Activated CD8-positive, alpha-beta memory T cell treated with anti-CD3 and anti-CD28 coated beads for 4 hours (primary cell): ENCODE results near the gene DYNLT4.
A peak's percentile ranks its signal among the peaks of the same experiment; 100 is the strongest.
"Not testable (repeated sequence)": the region's sequence is repeated elsewhere in the genome, so short reads cannot be mapped to it uniquely, and the experiment has no call there.

ENCODE experiments used
- DNase-seq, 2 donors: peaks; one replicate each; pipeline ENCODE4 v3.0.0-alpha.2; 2020; ENCODE audit warnings: low read depth in 2 of 2

DYNLT4 gene, protein sequence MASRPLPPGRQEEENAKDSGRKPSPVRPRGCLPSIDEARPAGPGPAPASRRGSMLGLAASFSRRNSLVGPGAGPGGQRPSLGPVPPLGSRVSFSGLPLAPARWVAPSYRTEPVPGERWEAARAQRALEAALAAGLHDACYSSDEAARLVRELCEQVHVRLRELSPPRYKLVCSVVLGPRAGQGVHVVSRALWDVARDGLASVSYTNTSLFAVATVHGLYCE

DNA sequence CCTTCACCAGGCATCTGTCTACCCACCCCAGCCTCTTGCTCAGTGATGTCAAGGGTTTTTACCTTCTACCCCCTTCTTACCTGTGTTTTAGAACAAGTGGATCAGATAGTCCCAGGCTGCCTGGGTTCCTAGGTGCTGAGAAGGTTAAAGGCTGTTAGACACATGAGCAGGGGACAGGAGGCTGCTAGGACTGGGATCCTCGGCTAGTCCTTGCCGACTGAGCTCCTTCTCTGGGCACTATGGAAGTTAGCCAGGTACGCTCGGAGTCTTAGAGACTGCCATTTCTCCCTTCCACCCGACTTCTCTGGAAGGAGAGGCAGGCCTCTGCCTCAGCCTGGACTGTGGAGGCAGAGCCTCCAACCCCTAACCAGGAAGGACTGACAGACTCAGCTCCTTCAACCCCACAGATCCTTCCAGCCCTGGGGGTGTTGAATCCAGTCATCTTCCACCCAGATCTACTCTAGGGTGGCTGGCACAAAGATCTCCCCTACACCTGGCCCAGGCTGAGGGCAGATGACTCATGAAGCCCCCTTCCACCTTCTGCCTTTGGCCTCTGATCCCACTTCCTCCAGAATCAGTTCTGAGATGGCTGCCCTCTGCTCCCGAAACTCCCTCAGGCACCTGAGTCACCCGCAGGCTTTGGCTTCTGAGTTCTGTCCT, at the start of gene DYNLT4:
DYNLT4 (minus strand) TSS at position 648 of the 660 bp plus-strand sequence. CDS start 683 bp downstream, outside the sequence.
- no peak for DNase-seq

DNA sequence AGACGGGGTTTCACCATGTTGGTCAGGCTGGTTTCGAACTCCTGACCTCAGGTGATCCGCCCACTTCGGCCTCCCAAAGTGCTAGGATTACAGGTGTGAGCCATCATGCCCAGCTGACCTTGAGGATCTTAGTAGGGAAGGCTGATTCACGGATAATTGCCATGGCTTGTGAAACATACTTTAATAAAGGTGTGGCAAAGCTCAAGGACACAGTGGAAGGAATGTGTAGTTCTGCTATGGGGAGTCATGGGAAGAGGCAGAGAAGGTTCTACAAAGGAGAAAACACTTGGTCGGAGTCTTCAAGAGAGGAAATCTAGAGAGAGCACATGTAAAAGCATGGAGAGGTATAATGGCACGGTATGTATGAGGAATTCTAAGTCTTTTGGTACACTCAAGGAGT, 48.6 kb upstream of the DYNLT4 start:
- DNase-seq: no peak

DNA sequence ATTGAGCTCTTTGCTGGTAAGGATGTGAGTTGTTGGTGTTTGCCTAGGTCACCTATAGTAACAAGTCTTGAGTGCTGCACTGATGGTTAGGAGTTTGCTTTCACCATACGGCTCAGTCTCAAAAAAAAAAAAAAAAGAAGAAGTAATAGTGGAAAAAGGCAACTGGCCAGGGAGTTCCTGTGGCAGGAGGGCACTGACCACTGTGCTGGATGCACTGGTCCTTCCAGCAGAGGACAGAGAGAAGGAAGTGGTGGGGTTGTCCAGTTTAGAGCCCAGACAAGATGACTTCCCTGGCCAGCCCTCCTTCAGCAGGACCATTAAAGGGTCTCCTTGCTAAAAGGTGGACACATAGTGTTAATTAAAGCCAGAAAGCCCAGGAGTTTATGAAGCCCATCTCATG, 47.8 kb upstream of the DYNLT4 start:
- DNase-seq: no peak

DNA sequence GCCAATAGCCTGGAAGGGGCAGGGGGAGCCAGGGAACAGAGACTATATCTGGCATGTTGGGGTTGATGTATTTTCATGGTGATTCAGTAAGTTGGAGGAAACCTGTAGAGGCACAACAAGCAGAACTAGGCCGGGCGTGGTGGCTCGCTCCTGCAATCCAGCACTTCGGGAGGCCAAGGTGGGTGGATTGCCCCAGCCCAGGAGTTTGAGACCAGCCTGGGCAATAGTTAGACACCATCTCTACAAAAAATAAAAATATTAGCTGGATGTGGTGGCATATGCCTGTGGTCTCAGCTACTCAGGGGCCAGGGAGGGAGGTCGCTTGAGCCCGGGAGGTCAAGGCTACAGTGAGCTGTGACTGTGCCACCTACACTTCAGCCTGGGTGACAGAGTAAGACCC, 46.0 kb upstream of the DYNLT4 start:
- no peak for DNase-seq

DNA sequence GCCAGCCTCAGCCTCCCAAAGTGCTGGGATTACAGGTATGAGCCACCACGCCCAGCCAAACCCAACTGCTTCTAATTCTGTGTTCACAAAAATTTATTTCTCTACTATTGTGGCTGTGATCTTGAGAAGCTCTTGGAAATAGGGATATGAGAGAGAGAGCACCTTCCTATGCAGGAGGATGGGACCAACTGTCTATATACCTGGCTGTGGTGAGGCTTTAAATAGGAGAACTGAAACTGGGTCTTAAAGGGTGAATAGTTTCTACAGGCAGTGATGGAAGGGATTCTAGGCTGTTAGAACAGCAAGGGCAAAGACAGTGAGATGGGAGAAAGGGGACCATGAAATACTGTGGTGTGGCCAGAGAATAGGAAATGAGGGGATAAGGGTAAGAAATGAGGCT, 44.2 kb upstream of the DYNLT4 start:
- DNase-seq: no peak

DNA sequence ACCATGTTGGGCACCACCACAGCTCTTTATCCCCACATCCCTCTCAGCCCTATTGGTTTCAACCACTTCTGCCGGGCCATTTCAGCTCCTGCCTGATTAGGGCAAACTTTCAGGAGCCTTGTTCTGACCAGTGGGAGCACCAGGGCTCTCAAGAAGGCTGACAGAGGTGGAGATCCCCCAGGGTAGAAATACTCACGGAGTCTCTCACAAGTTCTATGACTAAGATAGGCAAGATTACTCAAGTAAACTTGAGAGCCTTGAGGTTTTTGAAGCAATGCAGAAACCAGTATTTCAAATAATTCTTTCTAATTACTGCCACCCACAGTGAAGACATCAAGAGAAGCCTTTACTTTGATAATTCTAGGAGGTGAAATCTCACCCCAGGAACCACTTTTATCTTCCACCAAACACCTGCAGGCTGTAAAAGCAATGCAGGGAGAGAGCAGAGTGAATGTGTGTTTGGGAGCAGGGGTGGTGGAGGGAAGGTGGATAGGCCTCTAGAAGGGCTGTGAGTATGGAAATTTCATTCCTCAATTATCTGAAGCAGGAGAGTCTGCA, 42.5 kb upstream of the DYNLT4 start:
- no peak for DNase-seq

DNA sequence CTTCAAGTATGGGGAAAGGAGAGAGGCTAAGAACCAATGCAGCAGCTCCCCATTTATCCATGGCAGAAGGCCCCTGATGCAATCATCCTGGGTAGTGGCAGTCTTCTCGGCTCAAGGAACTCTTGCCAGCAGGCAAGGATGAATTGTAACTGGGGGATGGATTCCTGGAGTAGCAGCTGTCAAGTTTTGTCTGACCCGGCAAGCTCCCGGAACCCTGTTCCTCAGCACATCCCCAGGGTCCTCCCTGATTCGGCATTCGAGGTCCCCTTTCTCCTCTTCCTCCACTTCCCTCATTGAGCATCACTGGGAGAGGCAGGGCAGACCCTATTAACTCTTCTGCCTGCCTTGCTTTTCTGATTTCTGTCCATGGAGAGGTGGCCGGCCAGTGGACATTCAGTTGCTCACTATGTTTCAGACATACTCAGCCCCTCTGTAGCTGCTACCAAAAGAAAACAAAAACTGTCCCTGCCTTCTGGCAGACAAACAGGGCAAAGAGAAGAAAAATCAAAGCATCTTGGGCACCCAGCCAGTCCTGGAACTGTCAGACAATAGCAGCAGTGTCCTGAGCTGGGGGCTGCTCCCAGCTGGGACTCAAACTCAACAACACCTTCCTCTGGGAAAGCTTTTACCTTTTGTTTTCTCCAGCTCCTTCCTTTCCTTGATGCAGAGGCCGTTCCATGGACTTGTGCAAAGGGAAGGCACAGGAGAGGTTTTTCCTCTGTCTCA, 41.5 kb upstream of the DYNLT4 start:
- no peak for DNase-seq

DNA sequence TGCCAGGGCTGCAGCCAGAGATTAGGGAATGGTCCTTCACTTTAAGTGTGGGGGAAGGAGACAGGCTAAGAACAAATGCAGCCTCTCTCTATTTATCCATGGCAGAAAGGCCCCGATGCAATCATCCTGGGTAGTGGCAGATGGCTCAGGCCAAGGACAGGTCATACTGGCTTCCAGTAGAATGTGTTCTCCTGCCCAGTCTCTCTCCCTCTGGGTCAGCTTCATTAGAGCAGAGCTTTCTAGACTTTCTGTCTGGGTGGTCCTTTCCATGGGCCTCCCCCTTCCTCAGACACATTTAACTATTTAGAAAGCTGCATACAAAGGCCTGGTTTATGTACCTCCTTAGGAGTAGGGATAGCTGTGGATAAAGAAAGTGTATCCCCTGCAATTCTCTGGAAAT, 40.7 kb upstream of the DYNLT4 start:
- no peak for DNase-seq

DNA sequence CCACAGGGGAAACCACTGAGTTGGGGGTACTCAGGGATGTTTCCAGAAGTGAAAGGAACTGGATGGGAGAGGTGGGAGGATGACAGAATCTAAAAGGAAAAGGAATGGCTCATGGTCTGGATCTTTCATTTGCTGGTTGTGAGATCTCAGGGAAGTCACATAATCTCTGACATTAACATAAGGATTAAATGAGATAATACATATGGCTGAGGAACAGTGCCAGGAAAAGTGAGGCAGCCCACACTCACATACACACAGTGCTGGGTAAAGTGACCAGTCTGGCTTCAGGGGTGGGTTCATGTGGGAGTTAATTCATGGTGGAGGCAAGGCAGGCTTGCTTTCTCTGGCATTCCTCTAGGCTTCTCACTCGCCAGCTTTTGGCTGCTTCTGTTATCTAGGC, 39.8 kb upstream of the DYNLT4 start:
- no peak for DNase-seq

DNA sequence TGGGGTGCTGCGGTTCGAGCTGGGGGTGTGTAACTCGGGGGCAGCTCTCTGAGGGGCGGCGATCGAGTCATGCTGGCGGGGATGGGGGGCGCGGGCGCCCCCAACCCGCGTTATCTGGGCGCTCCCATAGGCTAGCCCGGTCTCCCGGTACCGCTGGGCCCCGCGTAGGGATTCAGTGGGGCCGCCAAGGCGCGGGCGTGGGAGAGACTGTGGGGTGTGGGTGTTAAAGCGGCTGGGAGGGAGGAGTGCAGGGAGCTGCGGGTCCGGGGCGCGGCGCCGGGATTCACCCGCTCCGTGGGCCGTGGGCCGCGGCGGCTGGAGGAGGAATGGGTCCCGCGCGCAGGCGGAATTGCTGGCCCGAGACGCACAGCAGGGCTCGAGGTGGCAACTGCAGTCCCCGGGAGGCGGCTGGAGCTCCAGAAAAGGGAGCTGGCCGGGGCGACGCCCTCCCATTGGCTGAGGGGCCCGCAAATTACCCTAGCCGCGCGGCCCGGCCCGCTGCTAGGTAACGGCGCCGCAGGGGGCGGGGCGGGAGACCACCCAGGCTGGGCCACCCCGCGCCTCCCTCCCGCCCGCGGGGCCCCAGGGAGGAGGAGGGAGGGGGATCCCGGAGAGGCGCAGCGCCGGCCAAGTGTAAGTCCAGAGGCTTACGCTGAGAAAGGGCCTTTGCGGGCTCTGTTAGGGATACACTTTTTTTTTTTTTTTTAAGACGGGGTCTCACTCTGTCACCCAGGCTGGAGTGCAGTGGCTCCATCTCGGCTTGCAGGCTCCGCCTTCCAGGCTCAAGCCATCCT, 35.9 kb upstream of the DYNLT4 start, which contains the start of gene PTCH2:
PTCH2 (minus strand) TSS at position 392 of the 794 bp plus-strand sequence; CDS start at position 71, 321 bp downstream.
- DNase-seq: no peak

DNA sequence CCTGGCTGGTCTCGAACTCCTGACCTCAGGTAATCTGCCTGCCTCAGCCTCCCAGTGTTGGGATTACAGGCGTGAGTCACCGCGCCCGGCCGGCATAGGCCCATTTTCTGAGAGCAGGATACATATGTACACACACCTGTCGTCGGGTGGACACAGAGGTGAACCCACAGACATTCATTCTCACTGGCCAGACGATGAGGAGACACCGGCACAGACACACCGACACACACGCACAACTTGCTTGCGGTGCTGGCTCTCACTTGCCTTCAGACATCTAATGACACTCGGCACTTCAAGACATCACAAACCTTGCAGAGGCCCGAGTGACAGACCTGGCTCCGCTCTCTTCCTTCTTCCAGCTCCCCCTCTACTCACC, 35.3 kb upstream of the DYNLT4 start:
- DNase-seq: no peak

DNA sequence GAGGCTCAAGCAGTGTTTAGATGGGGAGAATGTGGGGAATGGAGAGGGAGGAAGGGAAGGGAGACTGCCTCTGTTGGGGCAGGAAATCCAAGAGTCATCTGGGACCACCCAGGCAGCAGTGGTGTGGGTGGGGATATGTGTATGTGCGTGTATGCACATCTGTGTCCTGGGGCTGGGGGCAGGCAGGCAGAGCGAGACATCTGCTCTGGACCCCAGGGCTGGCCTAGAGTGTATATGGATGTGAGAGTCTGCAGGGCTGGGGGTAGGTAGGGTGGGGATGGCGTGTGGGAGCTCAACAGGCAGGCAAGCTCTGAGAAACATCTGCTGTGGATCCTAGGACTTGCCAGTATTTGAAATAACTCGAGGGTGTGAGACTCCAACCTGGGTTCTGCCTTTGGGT, 32.4 kb upstream of the DYNLT4 start:
- DNase-seq: no peak

DNA sequence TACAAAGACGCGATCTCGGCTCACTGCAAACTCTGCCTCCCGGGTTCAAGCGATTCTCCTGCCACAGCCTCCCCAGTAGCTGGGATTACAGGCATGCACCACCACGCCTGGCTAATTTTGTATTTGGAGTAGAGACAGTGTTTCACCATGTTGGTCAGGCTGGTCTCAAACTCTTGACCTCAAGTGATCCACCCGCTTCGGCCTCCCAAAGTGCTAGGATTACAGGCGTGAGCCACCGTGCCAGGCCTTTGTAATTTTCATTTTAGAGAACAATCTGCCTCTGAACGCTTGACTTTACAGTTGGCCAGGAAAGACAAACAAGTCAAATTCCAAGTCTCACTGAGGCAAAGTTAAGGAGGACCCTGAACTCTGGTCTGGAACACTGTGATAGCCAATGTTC, 31.1 kb upstream of the DYNLT4 start:
- not testable (repeated sequence) for DNase-seq

DNA sequence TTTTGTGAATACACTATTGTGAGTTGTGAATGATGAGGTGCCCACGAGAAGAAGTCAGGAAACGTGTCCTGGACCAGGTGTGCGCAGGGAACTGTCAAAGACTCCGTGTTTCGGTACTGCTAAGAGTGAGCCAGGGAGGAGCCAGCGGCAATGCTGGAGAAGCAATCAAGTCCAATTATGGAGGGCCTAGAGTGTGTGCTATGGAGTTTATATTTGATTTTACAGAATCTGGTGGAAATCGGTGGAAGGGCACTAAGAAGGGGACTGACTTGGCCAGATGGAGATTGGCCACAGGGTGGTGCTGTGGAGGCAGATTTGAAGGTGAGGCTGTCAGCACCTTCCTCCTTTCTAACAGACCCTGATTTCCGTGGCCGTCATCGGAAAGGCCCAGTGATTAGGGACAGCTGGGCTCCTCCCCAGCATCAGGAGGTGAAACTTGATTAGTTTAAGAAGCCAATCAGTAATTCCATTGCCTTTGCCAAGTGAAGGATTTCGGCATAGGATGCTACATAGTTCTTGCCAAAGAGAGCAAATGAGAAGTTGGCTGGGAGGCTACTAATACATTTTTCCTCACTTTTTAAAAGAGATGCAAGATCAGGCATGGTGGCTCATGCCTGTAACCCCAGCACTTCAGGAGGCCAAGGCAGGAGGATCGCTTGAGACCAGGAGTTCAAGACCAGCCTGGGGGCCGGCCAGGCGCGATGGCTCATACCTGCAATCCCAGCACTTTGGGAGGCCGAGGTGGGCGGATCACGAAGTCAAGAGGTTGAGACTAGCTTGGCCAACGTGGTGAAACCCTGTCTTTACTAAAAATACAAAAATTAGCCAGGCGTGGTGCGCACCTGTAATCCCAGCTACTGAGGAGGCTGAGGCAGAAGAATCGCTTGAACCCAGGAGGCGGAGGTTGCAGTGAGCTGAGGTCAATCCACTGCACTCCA, 28.9 kb upstream of the DYNLT4 start:
- DNase-seq: peak; percentile 72 to 73

DNA sequence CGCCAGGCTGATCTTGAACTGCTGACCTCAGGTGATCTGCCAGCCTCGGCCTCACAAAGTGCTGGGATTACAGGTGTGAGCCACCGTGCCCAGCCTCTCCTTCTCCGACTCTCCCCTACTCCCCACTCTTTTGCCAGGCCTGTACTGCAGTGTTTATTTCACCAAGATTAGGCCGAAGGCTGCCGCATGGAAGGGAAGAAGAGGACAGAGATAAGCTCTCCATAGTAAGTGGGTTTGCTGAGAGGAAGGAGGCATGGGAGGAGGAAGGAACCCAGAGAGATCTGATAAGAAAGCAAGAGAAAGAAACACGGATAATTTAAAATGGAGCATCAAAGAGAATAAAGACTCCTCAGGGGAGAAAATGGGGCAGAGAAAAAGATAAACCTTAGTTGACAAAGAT, 27.2 kb upstream of the DYNLT4 start:
- DNase-seq: no peak

DNA sequence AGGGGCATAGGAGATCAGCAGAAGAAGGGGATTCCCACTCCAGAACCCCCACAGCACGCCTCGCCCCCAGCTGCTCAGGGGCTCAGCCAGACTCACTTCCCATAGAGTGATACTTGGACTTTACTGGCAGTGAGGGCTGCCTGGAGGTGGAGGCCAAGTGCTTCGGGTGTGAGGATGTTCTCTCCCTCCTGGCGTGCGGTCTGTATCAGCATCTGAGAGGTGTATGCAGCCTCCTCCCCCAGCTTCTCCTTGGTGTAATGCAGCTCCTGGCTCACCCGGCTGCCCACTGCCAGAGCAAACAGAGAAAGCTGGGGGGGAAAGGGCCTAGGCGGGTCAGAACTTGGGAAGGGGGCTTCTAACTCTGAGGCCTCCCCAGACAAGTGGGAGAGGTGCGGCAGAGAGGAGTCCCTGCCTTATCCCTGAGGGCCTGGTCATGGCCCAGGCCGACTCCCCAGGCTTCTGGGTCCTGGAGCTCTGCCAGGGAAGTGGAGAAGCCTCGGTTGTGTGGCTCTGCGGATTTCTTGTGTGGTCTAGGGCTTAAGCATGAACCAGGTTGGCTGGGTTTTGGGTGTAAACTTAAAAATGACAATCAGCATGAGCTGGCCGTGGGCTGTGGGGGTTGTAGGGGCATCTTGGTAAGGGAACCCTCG, 25.0 kb upstream of the DYNLT4 start:
- no peak for DNase-seq

DNA sequence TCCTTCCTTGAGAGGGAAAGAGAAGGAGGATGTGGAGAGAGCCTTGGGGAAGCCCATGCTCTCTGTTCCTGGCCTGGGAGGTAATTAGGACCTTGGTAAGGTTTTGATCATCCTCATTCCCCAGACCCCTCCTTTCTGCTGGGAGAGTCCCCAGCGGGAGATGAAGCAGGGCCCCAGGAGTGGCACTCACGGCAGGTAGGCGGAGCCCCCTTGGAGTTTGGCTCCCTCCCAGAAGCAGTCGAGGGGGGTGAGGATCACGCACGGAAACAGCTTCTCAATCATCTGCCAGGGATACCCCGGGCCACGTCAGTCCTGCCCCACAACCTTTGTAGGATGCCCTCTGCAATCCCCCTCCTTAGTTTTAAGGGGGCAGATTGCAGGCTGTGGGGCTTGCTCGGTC, 24.4 kb upstream of the DYNLT4 start:
- no peak for DNase-seq

DNA sequence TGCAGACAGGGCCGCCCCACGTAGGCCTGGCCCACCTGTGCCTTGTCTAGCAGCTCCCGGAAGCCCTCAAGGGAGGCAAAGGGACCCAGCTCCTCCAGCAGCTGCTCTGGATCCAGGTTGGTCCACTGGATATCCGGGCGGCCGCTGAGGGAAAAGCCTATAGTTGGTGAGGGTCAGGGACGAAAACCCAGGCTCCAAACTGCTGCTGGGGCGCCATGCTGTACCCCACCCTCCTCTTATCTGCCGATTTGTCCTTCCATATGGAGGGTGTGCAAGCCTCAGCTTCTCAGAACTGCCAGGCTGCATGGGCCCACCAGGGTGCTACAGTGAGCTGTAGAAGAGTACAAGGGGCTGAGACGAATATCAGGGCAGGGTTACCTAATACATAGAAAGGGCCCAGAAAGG, 23.8 kb upstream of the DYNLT4 start:
- no peak for DNase-seq

DNA sequence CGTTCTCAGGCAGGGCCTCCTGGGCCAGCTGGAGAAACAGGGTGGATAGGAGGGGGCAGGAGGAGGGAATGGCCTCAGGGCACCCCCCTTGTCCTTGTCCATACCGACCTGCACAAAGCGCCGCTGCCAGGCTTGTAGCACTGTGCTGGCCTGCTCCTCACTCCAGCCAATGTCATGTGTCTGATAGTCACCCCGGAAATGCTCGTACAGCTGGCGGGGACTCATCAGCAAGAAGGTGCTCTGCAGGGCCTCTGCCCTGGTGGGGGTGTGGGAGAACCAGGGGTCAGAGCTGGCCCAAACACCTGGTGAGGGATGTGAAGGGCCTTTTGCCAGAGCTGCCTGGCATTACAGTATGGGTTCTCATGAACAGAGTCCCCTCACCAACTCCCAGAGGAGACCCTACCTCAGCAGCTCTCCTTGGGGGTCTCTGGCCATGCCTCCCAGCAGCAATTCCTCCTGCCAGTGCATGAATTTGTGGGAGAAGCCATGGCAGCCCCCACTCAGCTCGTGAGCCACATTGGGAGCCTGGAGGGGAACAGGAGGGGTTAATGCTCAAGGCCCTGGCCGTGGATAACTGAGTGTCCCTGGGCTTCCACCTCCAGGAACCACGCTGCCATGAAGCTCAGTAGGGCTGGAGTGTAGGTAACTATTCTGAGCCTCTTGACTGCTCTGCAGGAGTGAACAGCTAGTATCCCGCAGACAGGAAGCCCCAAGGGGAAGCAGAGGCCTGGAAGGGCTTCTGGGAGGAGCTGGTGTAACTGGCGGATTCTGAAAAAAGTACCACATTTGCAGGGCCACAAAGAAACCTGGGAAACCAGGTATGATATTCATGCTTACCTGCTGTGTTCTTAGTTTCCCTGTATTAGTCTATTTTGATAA, 22.6 kb upstream of the DYNLT4 start:
- DNase-seq: no peak
